Astrocyte of the cerebellum (primary cell): ENCODE data around the gene FLYWCH2.
"Not testable (repeated sequence)": the region's sequence is repeated elsewhere in the genome, so short reads cannot be mapped to it uniquely, and the experiment has no call there.

Experiments
- DNase-seq: peaks from one replicate; pipeline ENCODE4 v3.0.0-alpha.2; 2011; ENCODE audit warnings: low read depth
- H3K4me3 ChIP-seq: 2 replicates; pipeline ENCODE4 v1.5.1; 2011; ENCODE audit warnings: mild to moderate bottlenecking, low read depth, low read length, moderate library complexity
- CTCF ChIP-seq: IDR thresholded peaks from 2 replicates; pipeline ENCODE4 v1.5.1; 2012; ENCODE audit warnings: low read length, low read depth, moderate library complexity, mild to moderate bottlenecking; ENCODE audit errors: missing control alignments
- in situ Hi-C: cut with HindIII; loops from 2 replicates; pipeline ENCODE4 v1.10.0; 2017; ENCODE audit warnings: low sequenced_read_pairs

FLYWCH2 gene

GRCh38 chr16:2904922-2905240, 21.9 kb downstream of the FLYWCH2 start:
- in situ Hi-C loops, result no loop called here
- DNase-seq, result no peak
- H3K4me3 ChIP-seq, result peak overlapping the region; percentile 76
- TF ChIP-seq CTCF, result no peak

- no peak for TF ChIP-seq CTCF
- in situ Hi-C loops, result no loop called here
- peak overlapping the region; percentile 76 for H3K4me3 ChIP-seq
- DNase-seq, result peak; percentile 98
Measured at GRCh38 chr16:2905241-2905987, 22.4 kb downstream of the FLYWCH2 start.

GRCh38 chr16:2905988-2906387, 23.0 kb downstream of the FLYWCH2 start:
- in situ Hi-C loops, result no loop called here
- TF ChIP-seq CTCF, result no peak
- H3K4me3 ChIP-seq, result no peak overlapping the region
- DNase-seq, result no peak

GRCh38 chr16:2907084-2907753, 24.2 kb downstream of the FLYWCH2 start:
- DNase-seq, H3K4me3 ChIP-seq, in situ Hi-C loops: not testable (repeated sequence)
- peak; percentile 54 for TF ChIP-seq CTCF

GRCh38 chr16:2910441-2910969, 27.5 kb downstream of the FLYWCH2 start:
- TF ChIP-seq CTCF, result no peak
- H3K4me3 ChIP-seq, result no peak overlapping the region
- in situ Hi-C loops, result loop anchor here (10.0 kb wide), 1 partner anchor 136 kb away; the partner anchor contains the start of gene ELOB
- DNase-seq, result no peak

GRCh38 chr16:2911638-2912329, 28.8 kb downstream of the FLYWCH2 start, which contains the start of gene FLYWCH1:
Gene FLYWCH1, plus strand, starts transcription at chr16:2911931. Its CDS starts 17,755 bp downstream, at chr16:2929686.
- TF ChIP-seq CTCF, result no peak
- peak within 1 kb of the TSS; percentile 89 for H3K4me3 ChIP-seq
- DNase-seq, result peak; percentile 94
- in situ Hi-C loops, result loop anchor here (10.0 kb wide), 1 partner anchor 137 kb away; the partner anchor contains the start of gene ELOB
